ENCODE measurements around the gene CD55. TPM values are rescaled to one million over a fixed set of nuclear protein-coding genes. Genes with fewer than 3 reads are reported as not detected.

CD55 gene
- total RNA-seq, 1 donor from 2014 or later = 60.4 TPM

- Histone ChIP-seq H3K36me3 (peaks cover 91% of the 10 kb centered on the region), H3K27ac (replicated peaks) (no peak overlapping the region), H3K4me1 (no peaks in the 10 kb centered on the region), H3K4me3 (no peak overlapping the region), H3K9me3 (replicated peaks) (peaks cover 7% of the 10 kb centered on the region), H3K27me3 (ENCODE audit: low read depth) (no peaks in the 10 kb centered on the region)
- TF ChIP-seq, protein P1, sequence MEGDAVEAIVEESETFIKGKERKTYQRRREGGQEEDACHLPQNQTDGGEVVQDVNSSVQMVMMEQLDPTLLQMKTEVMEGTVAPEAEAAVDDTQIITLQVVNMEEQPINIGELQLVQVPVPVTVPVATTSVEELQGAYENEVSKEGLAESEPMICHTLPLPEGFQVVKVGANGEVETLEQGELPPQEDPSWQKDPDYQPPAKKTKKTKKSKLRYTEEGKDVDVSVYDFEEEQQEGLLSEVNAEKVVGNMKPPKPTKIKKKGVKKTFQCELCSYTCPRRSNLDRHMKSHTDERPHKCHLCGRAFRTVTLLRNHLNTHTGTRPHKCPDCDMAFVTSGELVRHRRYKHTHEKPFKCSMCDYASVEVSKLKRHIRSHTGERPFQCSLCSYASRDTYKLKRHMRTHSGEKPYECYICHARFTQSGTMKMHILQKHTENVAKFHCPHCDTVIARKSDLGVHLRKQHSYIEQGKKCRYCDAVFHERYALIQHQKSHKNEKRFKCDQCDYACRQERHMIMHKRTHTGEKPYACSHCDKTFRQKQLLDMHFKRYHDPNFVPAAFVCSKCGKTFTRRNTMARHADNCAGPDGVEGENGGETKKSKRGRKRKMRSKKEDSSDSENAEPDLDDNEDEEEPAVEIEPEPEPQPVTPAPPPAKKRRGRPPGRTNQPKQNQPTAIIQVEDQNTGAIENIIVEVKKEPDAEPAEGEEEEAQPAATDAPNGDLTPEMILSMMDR (IDR thresholded peaks at IDR 0.05; ENCODE audit: borderline replicate concordance) = no peak
- intact Hi-C loops (cut with micrococcal nuclease) = no loop called here
- no peak for DNase-seq
These were observed 13.7 kb downstream of the CD55 start for GRCh38 chr1:207335138-207335537.

DNA sequence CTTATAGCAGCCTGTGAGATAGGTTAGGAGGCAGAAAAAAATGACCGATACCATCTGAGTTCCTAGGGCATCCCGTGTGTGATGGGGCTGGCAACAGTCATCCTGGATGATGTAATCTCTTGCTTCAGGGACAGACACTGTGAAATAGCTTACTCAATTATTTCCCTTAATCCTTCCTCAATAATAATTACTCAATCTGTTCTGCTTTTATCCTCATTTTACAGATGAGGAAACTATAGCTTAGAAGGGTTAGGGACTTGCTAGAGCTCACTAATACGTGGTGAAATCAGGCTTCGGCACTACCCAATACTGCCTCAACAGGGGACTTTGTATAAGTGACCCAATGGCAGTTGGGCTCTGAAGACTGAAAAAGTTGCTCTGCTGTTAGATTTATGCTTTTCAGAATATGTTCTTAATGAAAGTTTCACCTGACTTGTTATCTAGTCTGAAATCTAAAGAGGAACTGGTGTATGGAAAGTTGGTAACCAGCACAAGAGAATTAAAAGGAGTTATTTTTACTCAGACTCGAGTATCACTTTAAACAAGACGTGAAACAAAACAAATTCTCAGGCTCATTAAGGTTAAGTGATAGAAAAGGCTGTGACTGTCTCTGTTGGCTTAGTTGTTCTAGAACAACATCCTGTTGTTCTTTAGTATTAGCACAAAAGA, 14.4 kb downstream of the CD55 start:
- DNase-seq = no peak
- peak overlapping the region; percentile 17 for H3K27ac ChIP-seq (replicated peaks)
- H3K4me3 ChIP-seq = no peak overlapping the region
- no peaks in the 10 kb centered on the region for H3K4me1 ChIP-seq
- TF ChIP-seq, protein P1 (IDR thresholded peaks at IDR 0.05; ENCODE audit: borderline replicate concordance) = no peak
- H3K27me3 ChIP-seq (ENCODE audit: low read depth) = no peaks in the 10 kb centered on the region
- intact Hi-C loops (cut with micrococcal nuclease) = no loop called here
- peaks cover 91% of the 10 kb centered on the region for H3K36me3 ChIP-seq
- H3K9me3 ChIP-seq (replicated peaks) = peaks cover 7% of the 10 kb centered on the region

DNA sequence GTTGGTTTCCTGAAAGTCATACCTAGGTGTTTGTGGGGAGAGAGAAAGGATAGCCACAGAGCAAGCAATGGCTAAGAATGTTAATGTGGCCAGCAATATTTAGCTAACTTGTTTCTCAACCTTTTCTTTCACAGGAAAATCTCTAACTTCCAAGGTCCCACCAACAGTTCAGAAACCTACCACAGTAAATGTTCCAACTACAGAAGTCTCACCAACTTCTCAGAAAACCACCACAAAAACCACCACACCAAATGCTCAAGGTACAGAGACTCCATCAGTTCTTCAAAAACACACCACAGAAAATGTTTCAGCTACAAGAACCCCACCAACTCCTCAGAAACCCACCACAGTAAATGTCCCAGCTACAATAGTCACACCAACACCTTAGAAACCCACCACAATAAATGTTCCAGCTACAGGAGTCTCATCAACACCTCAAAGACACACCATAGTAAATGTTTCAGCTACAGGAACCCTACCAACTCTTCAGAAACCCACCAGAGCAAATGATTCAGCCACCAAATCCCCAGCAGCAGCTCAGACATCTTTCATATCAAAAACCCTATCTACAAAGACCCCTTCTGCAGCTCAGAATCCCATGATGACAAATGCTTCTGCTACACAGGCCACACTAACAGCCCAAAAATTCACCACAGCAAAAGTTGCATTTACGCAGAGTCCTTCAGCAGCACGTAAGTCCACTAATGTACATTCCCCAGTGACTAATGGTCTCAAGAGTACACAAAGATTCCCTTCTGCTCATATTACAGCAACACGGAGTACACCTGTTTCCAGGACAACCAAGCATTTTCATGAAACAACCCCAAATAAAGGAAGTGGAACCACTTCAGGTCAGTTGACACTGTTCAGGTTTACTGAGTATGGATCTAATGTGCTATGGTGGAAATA, 15.3 kb downstream of the CD55 start:
- DNase-seq = no peak
- Histone ChIP-seq H3K27ac (replicated peaks) (peak overlapping the region; percentile 17), H3K36me3 (peaks cover 91% of the 10 kb centered on the region), H3K9me3 (replicated peaks) (peaks cover 7% of the 10 kb centered on the region), H3K4me1 (no peaks in the 10 kb centered on the region), H3K27me3 (ENCODE audit: low read depth) (no peaks in the 10 kb centered on the region), H3K4me3 (no peak overlapping the region)
- TF ChIP-seq, protein P1 (IDR thresholded peaks at IDR 0.05; ENCODE audit: borderline replicate concordance) = no peak
- intact Hi-C loops (cut with micrococcal nuclease) = no loop called here

GRCh38 chr1:207342332-207342731, 20.9 kb downstream of the CD55 start:
- Histone ChIP-seq H3K27me3 (ENCODE audit: low read depth) (no peaks in the 10 kb centered on the region), H3K4me1 (peaks cover 18% of the 10 kb centered on the region), H3K36me3 (peaks cover 54% of the 10 kb centered on the region), H3K27ac (replicated peaks) (no peak overlapping the region), H3K9me3 (replicated peaks) (no peaks in the 10 kb centered on the region), H3K4me3 (no peak overlapping the region)
- no peak for DNase-seq
- TF ChIP-seq, protein P1 (IDR thresholded peaks at IDR 0.05; ENCODE audit: borderline replicate concordance) = no peak
- intact Hi-C loops (cut with micrococcal nuclease) = loop anchor here (10.0 kb wide), 1 partner anchor 88 kb away; no protein-coding TSS in a partner anchor

- intact Hi-C loops (cut with micrococcal nuclease) = loop anchor here (10.0 kb wide), 1 partner anchor 89 kb away; no protein-coding TSS in a partner anchor
- Histone ChIP-seq H3K36me3 (peaks cover 54% of the 10 kb centered on the region), H3K4me3 (no peak overlapping the region), H3K27me3 (ENCODE audit: low read depth) (no peaks in the 10 kb centered on the region), H3K9me3 (replicated peaks) (peaks cover 7% of the 10 kb centered on the region), H3K27ac (replicated peaks) (no peak overlapping the region), H3K4me1 (peaks cover 18% of the 10 kb centered on the region)
- TF ChIP-seq, protein P1 (IDR thresholded peaks at IDR 0.05; ENCODE audit: borderline replicate concordance) = no peak
- no peak for DNase-seq
These were observed 22.2 kb downstream of the CD55 start for GRCh38 chr1:207343675-207344074.
